ENCODE measurements around the gene ZRANB3.

ZRANB3 gene

GRCh38 chr2:135162377-135162776, 368.6 kb downstream of the ZRANB3 start:
- no peak overlapping the region for H3K9ac ChIP-seq (ENCODE audit: low read length)
- H3K4me1 ChIP-seq (ENCODE audit: control insufficient read depth, insufficient read depth, low read length): no peaks in the 10 kb centered on the region
- no peak overlapping the region for H3K4me3 ChIP-seq (ENCODE audit: low read length)
- H3K27me3 ChIP-seq (ENCODE audit: control insufficient read depth, insufficient read depth, low read length): no peaks in the 10 kb centered on the region
- peaks cover 9% of the 10 kb centered on the region for H3K36me3 ChIP-seq (ENCODE audit: control insufficient read depth, insufficient read depth, low read length)
- no peak overlapping the region for H3K27ac ChIP-seq (ENCODE audit: low read depth, low read length)

DNA sequence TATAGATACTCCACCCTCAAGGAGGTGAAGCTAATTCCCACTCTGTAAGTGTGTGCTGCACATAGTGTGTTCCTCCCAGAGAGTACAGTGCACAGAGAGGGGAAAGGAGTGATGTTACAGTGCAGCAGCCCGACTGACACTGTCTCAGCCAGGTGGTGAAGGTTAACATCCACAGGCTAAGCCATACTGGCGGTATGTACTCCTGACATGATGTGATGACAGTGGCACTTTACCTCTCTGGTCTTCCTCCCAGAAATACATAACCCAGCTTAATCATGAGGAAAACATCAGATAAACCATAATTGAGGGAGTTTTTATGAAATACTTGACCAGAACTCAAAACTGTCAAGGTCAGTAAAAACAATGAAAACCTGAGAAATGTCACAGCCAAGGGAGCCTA, 371.8 kb downstream of the ZRANB3 start:
- H3K9ac ChIP-seq (ENCODE audit: low read length): no peak overlapping the region
- no peaks in the 10 kb centered on the region for H3K4me1 ChIP-seq (ENCODE audit: control insufficient read depth, insufficient read depth, low read length)
- H3K27ac ChIP-seq (ENCODE audit: low read depth, low read length): no peak overlapping the region
- H3K36me3 ChIP-seq (ENCODE audit: control insufficient read depth, insufficient read depth, low read length): peaks cover 4% of the 10 kb centered on the region
- no peak overlapping the region for H3K4me3 ChIP-seq (ENCODE audit: low read length)
- H3K27me3 ChIP-seq (ENCODE audit: control insufficient read depth, insufficient read depth, low read length): no peaks in the 10 kb centered on the region

DNA sequence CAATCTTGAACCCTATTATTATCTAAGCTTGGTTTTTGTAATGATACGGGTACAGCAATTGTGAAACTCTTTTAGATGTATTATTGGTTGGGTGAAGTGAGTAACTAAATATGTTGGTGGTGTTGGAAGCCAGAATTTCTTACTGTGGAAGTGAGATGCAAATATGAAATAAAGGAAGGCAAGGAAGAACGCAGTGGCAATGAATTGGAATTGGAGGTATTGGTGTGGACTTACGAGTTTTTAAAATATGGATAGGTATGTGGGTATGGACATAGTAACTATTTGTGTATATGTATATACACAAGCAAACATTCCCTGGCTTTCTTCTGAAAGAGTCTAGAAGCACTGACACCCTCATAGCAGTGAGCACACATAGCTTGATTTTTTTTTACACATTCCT, 373.2 kb downstream of the ZRANB3 start:
- Histone ChIP-seq H3K4me3 (ENCODE audit: low read length) (no peak overlapping the region), H3K36me3 (ENCODE audit: control insufficient read depth, insufficient read depth, low read length) (no peaks in the 10 kb centered on the region), H3K27ac (ENCODE audit: low read depth, low read length) (no peak overlapping the region), H3K9ac (ENCODE audit: low read length) (no peak overlapping the region), H3K27me3 (ENCODE audit: control insufficient read depth, insufficient read depth, low read length) (no peaks in the 10 kb centered on the region), H3K4me1 (ENCODE audit: control insufficient read depth, insufficient read depth, low read length) (no peaks in the 10 kb centered on the region)

GRCh38 chr2:135154962-135155361, 376.1 kb downstream of the ZRANB3 start:
- peaks cover 9% of the 10 kb centered on the region for H3K36me3 ChIP-seq (ENCODE audit: control insufficient read depth, insufficient read depth, low read length)
- H3K4me1 ChIP-seq (ENCODE audit: control insufficient read depth, insufficient read depth, low read length): no peaks in the 10 kb centered on the region
- no peaks in the 10 kb centered on the region for H3K27me3 ChIP-seq (ENCODE audit: control insufficient read depth, insufficient read depth, low read length)
- H3K27ac ChIP-seq (ENCODE audit: low read depth, low read length): no peak overlapping the region
- H3K9ac ChIP-seq (ENCODE audit: low read length): no peak overlapping the region
- no peak overlapping the region for H3K4me3 ChIP-seq (ENCODE audit: low read length)

GRCh38 chr2:135152361-135152760, 378.7 kb downstream of the ZRANB3 start:
- Histone ChIP-seq H3K36me3 (ENCODE audit: control insufficient read depth, insufficient read depth, low read length) (peaks cover 9% of the 10 kb centered on the region), H3K27ac (ENCODE audit: low read depth, low read length) (no peak overlapping the region), H3K4me3 (ENCODE audit: low read length) (no peak overlapping the region), H3K27me3 (ENCODE audit: control insufficient read depth, insufficient read depth, low read length) (no peaks in the 10 kb centered on the region), H3K9ac (ENCODE audit: low read length) (no peak overlapping the region), H3K4me1 (ENCODE audit: control insufficient read depth, insufficient read depth, low read length) (no peaks in the 10 kb centered on the region)

DNA sequence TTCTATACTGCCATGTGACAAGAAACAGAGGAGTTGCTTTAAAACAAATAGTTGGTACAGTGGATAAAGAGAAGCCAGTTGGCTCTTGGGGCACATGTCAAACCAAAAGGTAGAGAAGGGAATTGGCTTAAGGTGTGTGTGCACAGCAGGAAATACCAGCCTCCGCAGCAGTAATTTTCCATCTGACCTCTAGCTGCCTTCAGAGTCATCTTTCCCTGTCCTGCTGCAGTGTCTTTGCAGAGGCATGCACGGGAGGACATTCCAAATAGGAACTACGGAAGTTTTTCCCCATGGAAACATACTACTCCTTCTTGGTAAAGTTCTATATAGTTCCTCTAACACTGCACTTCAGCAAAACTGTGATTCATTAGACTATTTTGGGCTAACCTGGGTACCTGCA, 379.4 kb downstream of the ZRANB3 start:
- H3K27ac ChIP-seq (ENCODE audit: low read depth, low read length): no peak overlapping the region
- H3K9ac ChIP-seq (ENCODE audit: low read length): no peak overlapping the region
- H3K4me3 ChIP-seq (ENCODE audit: low read length): no peak overlapping the region
- no peaks in the 10 kb centered on the region for H3K4me1 ChIP-seq (ENCODE audit: control insufficient read depth, insufficient read depth, low read length)
- H3K27me3 ChIP-seq (ENCODE audit: control insufficient read depth, insufficient read depth, low read length): no peaks in the 10 kb centered on the region
- H3K36me3 ChIP-seq (ENCODE audit: control insufficient read depth, insufficient read depth, low read length): peaks cover 9% of the 10 kb centered on the region

- Histone ChIP-seq H3K36me3 (ENCODE audit: control insufficient read depth, insufficient read depth, low read length) (peaks cover 9% of the 10 kb centered on the region), H3K9ac (ENCODE audit: low read length) (no peak overlapping the region), H3K4me1 (ENCODE audit: control insufficient read depth, insufficient read depth, low read length) (no peaks in the 10 kb centered on the region), H3K27me3 (ENCODE audit: control insufficient read depth, insufficient read depth, low read length) (no peaks in the 10 kb centered on the region), H3K27ac (ENCODE audit: low read depth, low read length) (no peak overlapping the region), H3K4me3 (ENCODE audit: low read length) (no peak overlapping the region)
Observed at GRCh38 chr2:135150725-135151124, 380.3 kb downstream of the ZRANB3 start.

DNA sequence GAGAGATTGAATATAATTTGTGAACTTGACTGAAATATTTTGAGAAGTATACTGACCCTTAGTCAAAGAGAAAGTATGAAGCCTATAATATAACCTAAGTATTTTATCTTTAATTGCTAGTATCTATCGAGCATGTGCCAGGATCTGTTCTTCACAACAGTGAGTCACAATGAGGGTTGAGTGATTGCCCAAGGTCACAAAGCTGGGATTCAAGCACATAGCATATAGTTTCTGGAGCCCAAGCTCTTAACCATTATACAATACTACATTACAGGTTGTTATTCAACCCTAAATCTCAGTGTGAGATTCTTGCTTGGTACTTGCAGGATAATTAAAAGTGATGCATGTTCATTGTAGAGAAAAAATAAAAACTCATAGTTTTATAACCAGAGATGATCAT, 381.8 kb downstream of the ZRANB3 start:
- Histone ChIP-seq H3K27me3 (ENCODE audit: control insufficient read depth, insufficient read depth, low read length) (no peaks in the 10 kb centered on the region), H3K4me3 (ENCODE audit: low read length) (no peak overlapping the region), H3K27ac (ENCODE audit: low read depth, low read length) (no peak overlapping the region), H3K4me1 (ENCODE audit: control insufficient read depth, insufficient read depth, low read length) (no peaks in the 10 kb centered on the region), H3K9ac (ENCODE audit: low read length) (no peak overlapping the region), H3K36me3 (ENCODE audit: control insufficient read depth, insufficient read depth, low read length) (peaks cover 9% of the 10 kb centered on the region)

- no peak overlapping the region for H3K9ac ChIP-seq (ENCODE audit: low read length)
- no peaks in the 10 kb centered on the region for H3K4me1 ChIP-seq (ENCODE audit: control insufficient read depth, insufficient read depth, low read length)
- no peaks in the 10 kb centered on the region for H3K27me3 ChIP-seq (ENCODE audit: control insufficient read depth, insufficient read depth, low read length)
- H3K36me3 ChIP-seq (ENCODE audit: control insufficient read depth, insufficient read depth, low read length): peaks cover 9% of the 10 kb centered on the region
- no peak overlapping the region for H3K27ac ChIP-seq (ENCODE audit: low read depth, low read length)
- H3K4me3 ChIP-seq (ENCODE audit: low read length): no peak overlapping the region
Observed at GRCh38 chr2:135144343-135144742, 386.7 kb downstream of the ZRANB3 start.

- no peak overlapping the region for H3K27ac ChIP-seq (ENCODE audit: low read depth, low read length)
- no peaks in the 10 kb centered on the region for H3K4me1 ChIP-seq (ENCODE audit: control insufficient read depth, insufficient read depth, low read length)
- no peak overlapping the region for H3K9ac ChIP-seq (ENCODE audit: low read length)
- no peaks in the 10 kb centered on the region for H3K27me3 ChIP-seq (ENCODE audit: control insufficient read depth, insufficient read depth, low read length)
- peaks cover 9% of the 10 kb centered on the region for H3K36me3 ChIP-seq (ENCODE audit: control insufficient read depth, insufficient read depth, low read length)
- H3K4me3 ChIP-seq (ENCODE audit: low read length): no peak overlapping the region
Observed at GRCh38 chr2:135142323-135142722, 388.7 kb downstream of the ZRANB3 start.

DNA sequence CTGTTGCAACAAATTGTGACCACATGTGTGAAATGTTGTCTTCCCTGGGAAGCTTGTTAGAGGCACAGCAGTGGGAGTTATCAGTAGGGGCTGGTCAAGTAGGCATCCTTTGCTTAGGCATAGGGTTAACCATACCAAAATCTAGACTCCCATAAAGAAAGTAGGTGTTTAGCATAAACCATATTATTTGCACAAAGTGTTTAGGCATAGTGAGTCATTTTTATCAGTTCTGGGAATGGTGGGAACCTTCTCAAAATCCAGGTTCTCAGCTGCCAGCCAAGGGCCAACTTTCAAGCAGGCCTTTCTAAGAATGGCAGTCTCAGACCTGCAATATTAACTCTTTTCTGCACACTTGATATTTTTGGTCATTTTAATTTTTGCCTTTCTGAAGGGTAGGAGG, 390.4 kb downstream of the ZRANB3 start:
- no peak overlapping the region for H3K4me3 ChIP-seq (ENCODE audit: low read length)
- H3K27me3 ChIP-seq (ENCODE audit: control insufficient read depth, insufficient read depth, low read length): no peaks in the 10 kb centered on the region
- no peak overlapping the region for H3K9ac ChIP-seq (ENCODE audit: low read length)
- peaks cover 17% of the 10 kb centered on the region for H3K36me3 ChIP-seq (ENCODE audit: control insufficient read depth, insufficient read depth, low read length)
- H3K4me1 ChIP-seq (ENCODE audit: control insufficient read depth, insufficient read depth, low read length): no peaks in the 10 kb centered on the region
- H3K27ac ChIP-seq (ENCODE audit: low read depth, low read length): no peak overlapping the region

DNA sequence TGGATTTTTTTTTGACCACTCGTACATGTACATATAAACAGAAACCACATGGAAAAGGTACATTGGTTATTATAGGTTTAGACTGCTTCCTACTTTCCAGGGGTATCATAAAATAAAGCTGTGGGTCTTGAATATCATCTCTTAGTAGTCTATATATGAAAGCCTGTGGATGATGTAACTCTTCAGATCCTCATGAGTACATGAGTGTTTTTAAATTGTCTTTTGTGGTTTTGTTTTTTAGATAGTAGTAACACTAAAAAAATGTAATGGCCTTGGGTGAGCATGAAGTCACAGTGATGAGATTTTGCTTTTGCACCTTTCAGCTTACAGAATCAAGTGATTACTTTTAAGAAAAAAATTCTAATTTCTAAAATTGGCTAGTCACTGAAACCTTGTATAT, 398.7 kb downstream of the ZRANB3 start:
- H3K36me3 ChIP-seq (ENCODE audit: control insufficient read depth, insufficient read depth, low read length): peaks cover 8% of the 10 kb centered on the region
- no peak overlapping the region for H3K9ac ChIP-seq (ENCODE audit: low read length)
- no peaks in the 10 kb centered on the region for H3K4me1 ChIP-seq (ENCODE audit: control insufficient read depth, insufficient read depth, low read length)
- no peaks in the 10 kb centered on the region for H3K27me3 ChIP-seq (ENCODE audit: control insufficient read depth, insufficient read depth, low read length)
- no peak overlapping the region for H3K27ac ChIP-seq (ENCODE audit: low read depth, low read length)
- H3K4me3 ChIP-seq (ENCODE audit: low read length): no peak overlapping the region

DNA sequence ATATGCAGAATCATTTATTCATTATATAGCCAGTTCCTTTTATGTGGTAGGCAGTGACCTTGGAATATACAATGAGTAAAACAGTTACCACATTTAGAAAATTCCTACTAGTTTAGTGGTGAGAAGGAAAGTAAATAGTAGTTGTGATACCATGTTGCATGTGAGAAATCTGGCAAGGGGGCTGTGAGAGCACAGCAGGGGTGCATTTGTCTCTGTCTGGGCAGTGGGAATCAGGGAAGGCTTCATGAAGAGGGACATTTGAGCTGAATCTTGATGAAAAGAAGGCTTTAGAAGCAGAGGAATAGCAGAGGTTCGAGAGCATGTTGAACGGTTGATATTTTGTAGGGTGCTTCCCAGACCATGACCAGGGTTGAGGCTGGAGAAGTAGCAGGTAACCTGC, 400.3 kb downstream of the ZRANB3 start:
- no peaks in the 10 kb centered on the region for H3K36me3 ChIP-seq (ENCODE audit: control insufficient read depth, insufficient read depth, low read length)
- no peak overlapping the region for H3K4me3 ChIP-seq (ENCODE audit: low read length)
- H3K4me1 ChIP-seq (ENCODE audit: control insufficient read depth, insufficient read depth, low read length): no peaks in the 10 kb centered on the region
- no peak overlapping the region for H3K9ac ChIP-seq (ENCODE audit: low read length)
- no peaks in the 10 kb centered on the region for H3K27me3 ChIP-seq (ENCODE audit: control insufficient read depth, insufficient read depth, low read length)
- no peak overlapping the region for H3K27ac ChIP-seq (ENCODE audit: low read depth, low read length)

Measured in rectal smooth muscle tissue (tissue), 1 donor.